Endodermal cell (in vitro differentiated cells): ENCODE measurements around the gene TRIO. TPM values are rescaled to one million over a fixed set of nuclear protein-coding genes. Genes with fewer than 3 reads are reported as not detected.

ENCODE experiments used
- DNase-seq: peaks from one replicate; pipeline ENCODE4 v3.0.0-alpha.2; 2017
- H3K27ac ChIP-seq: 2 replicates; pipeline ENCODE4 v1.5.1; 2013; ENCODE audit warnings: mild to moderate bottlenecking, low read depth, low read length, moderate library complexity
- H3K27me3 ChIP-seq: 2 replicates; pipeline ENCODE4 v1.6.1; 2013; ENCODE audit warnings: mild to moderate bottlenecking, low read length, moderate library complexity; ENCODE audit not compliant: insufficient read depth, control insufficient read depth, poor library complexity, severe bottlenecking
- H3K36me3 ChIP-seq: 2 replicates; pipeline ENCODE4 v1.7.0; 2013; ENCODE audit warnings: mild to moderate bottlenecking, low read length, moderate library complexity; ENCODE audit not compliant: control insufficient read depth, insufficient read depth
- H3K4me1 ChIP-seq: one replicate; pipeline ENCODE4 v1.7.0; 2013; ENCODE audit warnings: low read length; ENCODE audit not compliant: control insufficient read depth, insufficient read depth
- H3K4me3 ChIP-seq: 2 replicates; pipeline ENCODE4 v1.5.1; 2013; ENCODE audit warnings: mild to moderate bottlenecking, low read length, moderate library complexity
- H3K9ac ChIP-seq: 2 replicates; pipeline ENCODE4 v1.6.1; 2013; ENCODE audit warnings: mild to moderate bottlenecking, low read length, moderate library complexity; ENCODE audit not compliant: poor library complexity, severe bottlenecking; ENCODE audit errors: extremely low read depth
- H3K9me3 ChIP-seq: 2 replicates; pipeline ENCODE4 v1.6.1; 2013; ENCODE audit warnings: mild to moderate bottlenecking, low read length, moderate library complexity; ENCODE audit not compliant: control insufficient read depth
- H3K27ac Mint-ChIP-seq: 2 replicates; pipeline ENCODE4 v1.8.0; 2020; ENCODE audit warnings: mixed read lengths
- H3K27me3 Mint-ChIP-seq: 2 replicates; pipeline ENCODE4 v1.8.0; 2021; ENCODE audit warnings: mild to moderate bottlenecking, mixed read lengths; ENCODE audit not compliant: insufficient read depth
- H3K36me3 Mint-ChIP-seq: 2 replicates; pipeline ENCODE4 v1.8.0; 2020; ENCODE audit warnings: low read depth, mixed read lengths
- H3K4me1 Mint-ChIP-seq: 2 replicates; pipeline ENCODE4 v1.8.0; 2020; ENCODE audit warnings: mixed read lengths
- H3K4me3 Mint-ChIP-seq: 2 replicates; pipeline ENCODE4 v1.8.0; 2020; ENCODE audit warnings: mild to moderate bottlenecking, moderate library complexity, mixed read lengths
- H3K9me3 Mint-ChIP-seq: 2 replicates; pipeline ENCODE4 v1.8.0; 2020; ENCODE audit warnings: mild to moderate bottlenecking, mixed read lengths
- WGBS, 2 experiments: methylation state at CpG; one replicate each; pipeline versions ENCODE4 v1.1.5 to v1.1.7; 2013; ENCODE audit warnings: missing lambda C conversion rate in 2 of 2, mixed read lengths in 1 of 2; ENCODE audit not compliant: insufficient coverage in 1 of 2, insufficient read length in 1 of 2; 5-methylcytosine and 5-hydroxymethylcytosine counted together
- total RNA-seq, 2 donors: library from RNA; stranded (reverse); fragmentation: NEBNext Ultra II Directional in 1 of 2; extraction: Animal tissue kit (Norgen Biotek cat#: 25700) in 1 of 2; gene quantifications; 2 replicates in 1 of 2; 3 replicates in 1 of 2; pipeline ENCODE4 v1.2.1, GENCODE V29; 2021
- TF ChIP-seq, protein P1 (sequence below): fragments of 200-600 bp; sonication (generic); conservative IDR thresholded peaks from 2 replicates; pipeline ENCODE4 v1.5.0; 2021; ENCODE audit warnings: antibody characterized with exemption, mild to moderate bottlenecking

TRIO gene
- total RNA-seq, 2 donors from 2014 or later, result 88.3 to 109 TPM

DNA sequence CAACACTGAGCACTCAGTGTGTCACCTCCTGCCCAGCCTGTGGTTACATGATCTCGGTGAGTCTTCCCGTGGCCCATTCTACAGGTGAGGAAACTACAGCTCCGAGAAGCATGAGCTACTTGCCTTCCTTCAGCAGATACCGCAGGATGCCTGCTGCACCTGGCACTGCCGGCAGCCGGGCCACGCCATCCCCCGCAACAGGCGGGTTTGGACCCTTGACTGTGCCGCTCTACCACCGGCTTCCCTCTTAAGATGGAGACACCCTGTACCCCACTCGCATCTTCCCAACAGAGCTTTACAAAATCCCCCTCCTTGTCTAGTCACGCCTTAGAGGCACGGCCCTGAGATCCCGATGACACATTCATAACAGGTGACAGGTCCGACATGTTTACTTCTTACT is 363.5 kb downstream of the TRIO start:
- H3K4me1 ChIP-seq, result no peaks in the 10 kb centered on the region
- peaks cover 12% of the 10 kb centered on the region for H3K36me3 ChIP-seq
- no peaks in the 10 kb centered on the region for H3K27me3 Mint-ChIP-seq
- H3K27ac Mint-ChIP-seq, result no peak overlapping the region
- no peaks in the 10 kb centered on the region for H3K27me3 ChIP-seq
- H3K4me3 Mint-ChIP-seq, result no peak overlapping the region
- no peak overlapping the region for H3K27ac ChIP-seq
- peaks cover 29% of the 10 kb centered on the region for H3K36me3 Mint-ChIP-seq
- no peak overlapping the region for H3K4me3 ChIP-seq
- no peak for DNase-seq
- H3K9ac ChIP-seq, result no peak overlapping the region
- TF ChIP-seq, protein P1, sequence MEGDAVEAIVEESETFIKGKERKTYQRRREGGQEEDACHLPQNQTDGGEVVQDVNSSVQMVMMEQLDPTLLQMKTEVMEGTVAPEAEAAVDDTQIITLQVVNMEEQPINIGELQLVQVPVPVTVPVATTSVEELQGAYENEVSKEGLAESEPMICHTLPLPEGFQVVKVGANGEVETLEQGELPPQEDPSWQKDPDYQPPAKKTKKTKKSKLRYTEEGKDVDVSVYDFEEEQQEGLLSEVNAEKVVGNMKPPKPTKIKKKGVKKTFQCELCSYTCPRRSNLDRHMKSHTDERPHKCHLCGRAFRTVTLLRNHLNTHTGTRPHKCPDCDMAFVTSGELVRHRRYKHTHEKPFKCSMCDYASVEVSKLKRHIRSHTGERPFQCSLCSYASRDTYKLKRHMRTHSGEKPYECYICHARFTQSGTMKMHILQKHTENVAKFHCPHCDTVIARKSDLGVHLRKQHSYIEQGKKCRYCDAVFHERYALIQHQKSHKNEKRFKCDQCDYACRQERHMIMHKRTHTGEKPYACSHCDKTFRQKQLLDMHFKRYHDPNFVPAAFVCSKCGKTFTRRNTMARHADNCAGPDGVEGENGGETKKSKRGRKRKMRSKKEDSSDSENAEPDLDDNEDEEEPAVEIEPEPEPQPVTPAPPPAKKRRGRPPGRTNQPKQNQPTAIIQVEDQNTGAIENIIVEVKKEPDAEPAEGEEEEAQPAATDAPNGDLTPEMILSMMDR, result no peak
- H3K9me3 ChIP-seq, result no peaks in the 10 kb centered on the region
- WGBS, 2 experiments, result 92 to 95% methylated on average over 12 to 16 of the region's 16 CpGs
- H3K4me1 Mint-ChIP-seq, result no peaks in the 10 kb centered on the region
- H3K9me3 Mint-ChIP-seq, result no peaks in the 10 kb centered on the region

GRCh38 chr5:14507156-14507941 is 364.2 kb downstream of the TRIO start:
- H3K4me1 Mint-ChIP-seq, result no peaks in the 10 kb centered on the region
- 96 to 98% methylated on average over 18 to 21 of the region's 21 CpGs for WGBS, 2 experiments
- H3K36me3 Mint-ChIP-seq, result peaks cover 26% of the 10 kb centered on the region
- Histone ChIP-seq H3K27me3 (no peaks in the 10 kb centered on the region), H3K4me3 (no peak overlapping the region), H3K4me1 (no peaks in the 10 kb centered on the region), H3K9ac (no peak overlapping the region), H3K9me3 (no peaks in the 10 kb centered on the region), H3K36me3 (peaks cover 11% of the 10 kb centered on the region), H3K27ac (no peak overlapping the region)
- no peak overlapping the region for H3K27ac Mint-ChIP-seq
- H3K27me3 Mint-ChIP-seq, result no peaks in the 10 kb centered on the region
- TF ChIP-seq, protein P1, result no peak
- DNase-seq, result no peak
- no peaks in the 10 kb centered on the region for H3K9me3 Mint-ChIP-seq
- H3K4me3 Mint-ChIP-seq, result no peak overlapping the region

GRCh38 chr5:14508046-14508445 is 364.9 kb downstream of the TRIO start:
- no peak overlapping the region for H3K9ac ChIP-seq
- no peaks in the 10 kb centered on the region for H3K27me3 ChIP-seq
- no peak for DNase-seq
- Mint-ChIP-seq H3K36me3 (peaks cover 20% of the 10 kb centered on the region), H3K27ac (no peak overlapping the region), H3K27me3 (no peaks in the 10 kb centered on the region), H3K4me1 (no peaks in the 10 kb centered on the region), H3K9me3 (no peaks in the 10 kb centered on the region), H3K4me3 (no peak overlapping the region)
- H3K4me3 ChIP-seq, result no peak overlapping the region
- no peaks in the 10 kb centered on the region for H3K4me1 ChIP-seq
- no peaks in the 10 kb centered on the region for H3K9me3 ChIP-seq
- TF ChIP-seq, protein P1, result no peak
- 96 to 99% methylated on average over 18 to 20 of the region's 20 CpGs for WGBS, 2 experiments
- H3K27ac ChIP-seq, result no peak overlapping the region
- peaks cover 5% of the 10 kb centered on the region for H3K36me3 ChIP-seq
